Measurements from ENCODE around the gene EEPD1. TPM values are rescaled to one million over a fixed set of nuclear protein-coding genes. Genes with fewer than 3 reads are reported as not detected.

Gene EEPD1
- total RNA-seq, 4 donors from 2014 or later: 1.8 to 18.4 (median 11.2) TPM

DNA sequence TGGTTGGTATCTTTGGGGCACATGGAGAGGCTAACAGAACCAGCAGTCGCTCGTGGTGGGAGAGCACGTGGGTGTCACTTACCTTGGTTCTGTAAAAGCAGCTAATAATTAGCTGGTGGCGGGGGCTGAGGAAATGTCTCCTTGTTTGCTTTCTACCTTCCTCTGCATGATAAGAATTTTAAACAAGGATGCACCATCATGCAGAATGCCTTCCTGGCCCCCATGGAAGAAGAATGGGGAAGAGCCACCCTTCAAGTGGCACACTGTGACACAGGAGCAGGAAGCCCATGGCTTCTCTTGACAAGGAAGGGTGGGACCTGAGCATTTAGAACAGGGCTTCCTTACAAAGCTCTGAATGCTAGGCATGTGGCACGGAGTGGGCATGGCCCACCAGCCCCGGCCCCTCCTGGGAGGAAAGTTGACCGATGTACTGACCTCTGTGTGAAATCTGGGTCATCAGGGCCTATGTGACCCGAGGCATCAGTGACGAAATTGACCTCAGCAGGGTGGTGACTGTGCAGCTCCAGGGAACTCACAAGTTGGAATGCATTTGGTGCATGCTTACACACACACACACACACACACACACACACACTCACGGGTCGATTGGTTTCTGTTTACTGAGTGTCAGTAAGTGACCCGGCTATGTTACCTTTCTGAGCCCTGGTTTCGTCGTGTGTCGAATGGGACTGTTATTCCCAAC, 119.7 kb downstream of the EEPD1 start:
- Histone ChIP-seq H3K4me3 (no peak overlapping the region), H3K4me1 (no peaks in the 10 kb centered on the region), H3K27ac (no peak overlapping the region), H3K27me3 (no peaks in the 10 kb centered on the region), H3K9me3 (no peaks in the 10 kb centered on the region), H3K36me3 (no peaks in the 10 kb centered on the region)
- DNase-seq: no peak
- intact Hi-C loops (cut with DNase I; ENCODE audit: low total_unique reads): no loop called here
- no peak for TF ChIP-seq POLR2A (IDR thresholded peaks at IDR 0.05)
- TF ChIP-seq, protein P1, sequence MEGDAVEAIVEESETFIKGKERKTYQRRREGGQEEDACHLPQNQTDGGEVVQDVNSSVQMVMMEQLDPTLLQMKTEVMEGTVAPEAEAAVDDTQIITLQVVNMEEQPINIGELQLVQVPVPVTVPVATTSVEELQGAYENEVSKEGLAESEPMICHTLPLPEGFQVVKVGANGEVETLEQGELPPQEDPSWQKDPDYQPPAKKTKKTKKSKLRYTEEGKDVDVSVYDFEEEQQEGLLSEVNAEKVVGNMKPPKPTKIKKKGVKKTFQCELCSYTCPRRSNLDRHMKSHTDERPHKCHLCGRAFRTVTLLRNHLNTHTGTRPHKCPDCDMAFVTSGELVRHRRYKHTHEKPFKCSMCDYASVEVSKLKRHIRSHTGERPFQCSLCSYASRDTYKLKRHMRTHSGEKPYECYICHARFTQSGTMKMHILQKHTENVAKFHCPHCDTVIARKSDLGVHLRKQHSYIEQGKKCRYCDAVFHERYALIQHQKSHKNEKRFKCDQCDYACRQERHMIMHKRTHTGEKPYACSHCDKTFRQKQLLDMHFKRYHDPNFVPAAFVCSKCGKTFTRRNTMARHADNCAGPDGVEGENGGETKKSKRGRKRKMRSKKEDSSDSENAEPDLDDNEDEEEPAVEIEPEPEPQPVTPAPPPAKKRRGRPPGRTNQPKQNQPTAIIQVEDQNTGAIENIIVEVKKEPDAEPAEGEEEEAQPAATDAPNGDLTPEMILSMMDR (IDR thresholded peaks at IDR 0.05): no peak

DNA sequence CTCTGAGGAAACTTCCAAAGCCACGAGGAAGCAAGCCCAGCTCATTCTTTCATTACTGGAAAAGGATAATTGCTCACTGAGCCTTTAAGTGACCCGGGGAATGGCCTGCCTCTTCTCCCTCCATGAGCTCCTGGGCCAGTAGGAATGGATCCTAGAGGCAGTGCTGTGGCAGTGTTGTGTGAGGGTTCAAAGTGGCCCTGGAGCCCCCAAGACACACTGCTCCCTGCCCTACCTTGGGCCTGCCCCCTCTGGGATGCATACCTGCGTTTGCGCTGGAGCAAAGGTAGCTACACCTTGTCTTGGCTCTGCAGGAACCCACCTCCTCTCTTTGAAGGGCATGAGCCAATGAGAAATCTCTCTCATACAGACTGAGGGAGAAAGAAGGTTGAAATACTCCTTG, 120.8 kb downstream of the EEPD1 start:
- H3K4me1 ChIP-seq: no peaks in the 10 kb centered on the region

DNA sequence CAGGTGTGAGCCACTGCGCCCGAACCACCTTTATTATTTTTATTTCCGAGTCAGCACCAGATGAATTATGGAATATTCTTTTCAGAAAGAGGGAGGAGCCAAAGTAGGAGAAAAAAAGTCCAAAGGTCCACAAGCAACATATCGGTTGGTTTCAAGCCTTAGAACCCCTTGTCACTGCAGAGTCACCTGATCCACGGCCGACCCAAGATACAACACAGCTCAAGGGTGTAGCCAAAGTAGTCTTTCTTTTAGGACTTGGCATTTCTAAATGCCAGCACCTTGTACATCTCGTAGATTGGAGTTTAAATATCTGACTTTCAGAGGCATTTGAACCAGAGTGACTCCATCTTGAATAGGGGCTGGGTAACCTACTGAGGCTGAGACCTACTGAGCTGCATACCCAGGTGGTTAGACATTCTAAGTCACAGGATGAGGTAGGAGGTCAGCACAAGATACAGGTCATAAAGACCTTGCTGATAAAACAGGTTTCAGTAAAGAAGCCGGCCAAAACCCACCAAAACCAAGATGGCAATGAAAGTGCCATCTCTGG, 122.8 kb downstream of the EEPD1 start:
- Histone ChIP-seq H3K36me3 (no peaks in the 10 kb centered on the region), H3K4me1 (peaks cover 6 to 9% of the 10 kb centered on the region in 2 donors), H3K9me3 (no peaks in the 10 kb centered on the region), H3K4me3 (no peak overlapping the region), H3K27ac (peak overlapping the region in 1 of 2 donors; percentile 92), H3K27me3 (no peaks in the 10 kb centered on the region)
- no peak for DNase-seq
- TF ChIP-seq, protein P1 (IDR thresholded peaks at IDR 0.05): no peak
- no peak for TF ChIP-seq POLR2A (IDR thresholded peaks at IDR 0.05)
- intact Hi-C loops (cut with DNase I; ENCODE audit: low total_unique reads): no loop called here

More for the DNA sequence above, 120.8 kb downstream of the EEPD1 start:
- no peak overlapping the region for H3K27ac ChIP-seq
- no peak overlapping the region for H3K4me3 ChIP-seq
- TF ChIP-seq, protein P1 (IDR thresholded peaks at IDR 0.05): no peak
- no peak for TF ChIP-seq POLR2A (IDR thresholded peaks at IDR 0.05)
- no peaks in the 10 kb centered on the region for H3K36me3 ChIP-seq
- intact Hi-C loops (cut with DNase I; ENCODE audit: low total_unique reads): no loop called here
- no peaks in the 10 kb centered on the region for H3K27me3 ChIP-seq
- no peak for DNase-seq
- no peaks in the 10 kb centered on the region for H3K9me3 ChIP-seq

GRCh38 chr7:36276428-36277248, 123.6 kb downstream of the EEPD1 start:
- H3K4me3 ChIP-seq: no peak overlapping the region
- H3K36me3 ChIP-seq: no peaks in the 10 kb centered on the region
- H3K9me3 ChIP-seq: no peaks in the 10 kb centered on the region
- peaks cover 7 to 15% of the 10 kb centered on the region in 2 donors for H3K4me1 ChIP-seq
- DNase-seq: no peak
- peak overlapping the region in 1 of 2 donors; percentile 92 for H3K27ac ChIP-seq
- intact Hi-C loops (cut with DNase I; ENCODE audit: low total_unique reads): no loop called here
- H3K27me3 ChIP-seq: no peaks in the 10 kb centered on the region
- TF ChIP-seq, protein P1 (IDR thresholded peaks at IDR 0.05): no peak
- no peak for TF ChIP-seq POLR2A (IDR thresholded peaks at IDR 0.05)

DNA sequence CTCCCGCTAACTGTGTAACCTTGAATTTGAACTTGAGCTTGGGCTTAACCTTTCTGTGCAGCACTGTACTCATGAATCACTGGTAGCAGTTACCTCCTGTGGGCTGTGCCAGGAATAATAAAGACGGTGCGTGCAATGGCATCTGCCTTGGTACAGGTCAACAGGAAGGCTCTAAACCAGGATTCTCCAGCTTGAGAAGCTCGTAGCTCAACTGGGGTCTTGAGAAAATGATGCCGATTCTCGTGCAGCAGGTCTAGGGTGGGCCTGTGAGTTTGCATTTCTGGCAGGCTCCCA, 124.1 kb downstream of the EEPD1 start:
- Histone ChIP-seq H3K9me3 (no peaks in the 10 kb centered on the region), H3K4me1 (peaks cover 7 to 19% of the 10 kb centered on the region in 2 donors), H3K27ac (peak overlapping the region in 1 of 2 donors; percentile 92), H3K4me3 (no peak overlapping the region), H3K36me3 (no peaks in the 10 kb centered on the region), H3K27me3 (no peaks in the 10 kb centered on the region)
- DNase-seq: no peak
- intact Hi-C loops (cut with DNase I; ENCODE audit: low total_unique reads): no loop called here
- TF ChIP-seq POLR2A (IDR thresholded peaks at IDR 0.05): no peak
- TF ChIP-seq, protein P1 (IDR thresholded peaks at IDR 0.05): no peak

Data from uterus (tissue), 4 donors.